OCI-LY1 (cell line): ENCODE measurements around the gene GALT.

Experiments used
- EZH2 ChIP-seq: fragments of 200-600 bp; sonication (generic), shearing (Covaris generic); IDR thresholded peaks from 2 replicates; pipeline ENCODE4 v1.8.0; 2017; ENCODE audit warnings: borderline replicate concordance, mixed run types, mild to moderate bottlenecking, antibody characterized with exemption, low read length, moderate library complexity, mixed read lengths
- TF ChIP-seq, protein P1 (sequence below): fragments of 200-600 bp; sonication (generic), shearing (Covaris generic); IDR thresholded peaks from 2 replicates; pipeline ENCODE4 v1.5.1; 2017; ENCODE audit warnings: mild to moderate bottlenecking, antibody characterized with exemption, low read length, moderate library complexity, mixed read lengths

DNA sequence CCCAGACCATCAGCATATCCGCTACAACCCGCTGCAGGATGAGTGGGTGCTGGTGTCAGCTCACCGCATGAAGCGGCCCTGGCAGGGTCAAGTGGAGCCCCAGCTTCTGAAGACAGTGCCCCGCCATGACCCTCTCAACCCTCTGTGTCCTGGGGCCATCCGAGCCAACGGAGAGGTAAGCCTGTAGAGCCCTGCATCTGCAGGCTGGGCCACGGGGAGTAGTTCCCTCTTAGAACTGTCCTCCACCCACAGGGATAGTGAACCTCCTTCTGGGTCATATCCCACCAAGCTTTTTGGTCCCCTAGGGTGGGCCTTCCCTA, 569 bp downstream of the GALT start:
- TF ChIP-seq, protein P1, sequence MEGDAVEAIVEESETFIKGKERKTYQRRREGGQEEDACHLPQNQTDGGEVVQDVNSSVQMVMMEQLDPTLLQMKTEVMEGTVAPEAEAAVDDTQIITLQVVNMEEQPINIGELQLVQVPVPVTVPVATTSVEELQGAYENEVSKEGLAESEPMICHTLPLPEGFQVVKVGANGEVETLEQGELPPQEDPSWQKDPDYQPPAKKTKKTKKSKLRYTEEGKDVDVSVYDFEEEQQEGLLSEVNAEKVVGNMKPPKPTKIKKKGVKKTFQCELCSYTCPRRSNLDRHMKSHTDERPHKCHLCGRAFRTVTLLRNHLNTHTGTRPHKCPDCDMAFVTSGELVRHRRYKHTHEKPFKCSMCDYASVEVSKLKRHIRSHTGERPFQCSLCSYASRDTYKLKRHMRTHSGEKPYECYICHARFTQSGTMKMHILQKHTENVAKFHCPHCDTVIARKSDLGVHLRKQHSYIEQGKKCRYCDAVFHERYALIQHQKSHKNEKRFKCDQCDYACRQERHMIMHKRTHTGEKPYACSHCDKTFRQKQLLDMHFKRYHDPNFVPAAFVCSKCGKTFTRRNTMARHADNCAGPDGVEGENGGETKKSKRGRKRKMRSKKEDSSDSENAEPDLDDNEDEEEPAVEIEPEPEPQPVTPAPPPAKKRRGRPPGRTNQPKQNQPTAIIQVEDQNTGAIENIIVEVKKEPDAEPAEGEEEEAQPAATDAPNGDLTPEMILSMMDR: no peak
- TF ChIP-seq EZH2: no peak
